Stimulated activated CD4-positive, alpha-beta T cell treated with anti-CD3 and anti-CD28 coated beads, TNF-alpha, amount 100 ng/mL, for 1 hour (primary cell): ENCODE results near the gene CACNG5.

Experiments used
- DNase-seq, 3 donors: peaks; one replicate each; pipeline ENCODE4 v3.0.0-alpha.2; 2020; ENCODE audit warnings: low read depth in 3 of 3, low spot score in 1 of 3

CACNG5 gene

DNA sequence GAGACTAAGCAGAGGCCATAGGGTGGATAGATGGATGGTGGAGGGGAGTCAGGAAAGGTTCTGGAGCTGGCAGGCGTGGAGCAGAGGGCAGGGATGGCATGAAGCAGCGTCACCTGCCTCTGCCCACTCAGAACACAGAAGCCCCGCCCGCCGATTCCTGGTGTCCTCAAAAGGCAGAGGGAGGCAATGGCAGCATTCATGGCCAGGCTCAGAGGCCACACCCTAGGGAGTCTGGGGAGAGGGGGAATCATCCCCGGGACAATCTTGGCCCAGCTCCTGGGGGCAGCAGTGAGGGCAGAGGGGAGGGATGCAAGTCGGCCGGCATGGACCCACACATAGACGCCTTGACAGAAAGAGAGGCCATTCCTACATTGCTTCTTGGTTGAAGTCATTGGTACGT lies 68.9 kb downstream of the CACNG5 start:
- DNase-seq: no peak

DNA sequence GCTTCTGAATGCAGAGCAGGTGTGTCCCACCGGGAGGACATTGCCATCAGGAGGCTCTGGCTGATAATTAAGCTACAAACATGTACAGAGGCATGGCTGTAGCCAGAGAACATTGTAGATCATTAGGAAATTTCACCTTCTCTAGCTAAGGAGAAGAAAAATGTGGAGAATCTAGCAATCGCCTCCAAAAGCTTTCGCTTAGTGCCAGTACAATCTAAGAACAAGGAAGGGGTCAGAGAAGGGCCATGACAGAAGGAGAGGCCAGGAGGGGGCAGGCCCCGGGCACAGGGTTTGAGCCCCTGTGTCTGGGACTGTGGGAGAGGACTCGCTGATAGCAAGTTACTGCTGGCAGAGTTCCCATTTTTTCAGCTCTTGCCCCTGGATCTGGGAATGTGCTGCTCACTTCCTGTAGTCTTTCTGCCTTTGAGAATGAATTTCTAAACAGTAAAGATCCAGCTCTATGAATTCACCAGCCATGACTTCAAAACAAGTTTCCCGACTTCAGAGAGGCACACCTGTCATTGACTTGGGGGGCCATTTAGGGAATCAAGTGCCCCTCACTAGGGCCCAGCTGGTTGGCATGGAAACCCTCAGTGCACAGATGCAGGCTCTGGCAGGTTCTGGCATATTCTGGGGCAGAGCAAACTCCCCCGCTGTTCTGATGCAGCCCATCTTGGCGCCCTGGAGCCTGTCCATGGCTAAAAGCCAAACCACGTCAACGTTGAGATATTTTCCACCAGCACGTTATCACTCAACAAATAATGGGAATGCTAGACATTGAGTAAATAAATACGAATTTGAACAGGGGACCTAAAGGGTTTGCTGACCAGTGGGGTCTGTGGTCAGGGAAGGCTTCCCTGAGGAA lies 70.1 kb downstream of the CACNG5 start:
- no peak for DNase-seq

DNA sequence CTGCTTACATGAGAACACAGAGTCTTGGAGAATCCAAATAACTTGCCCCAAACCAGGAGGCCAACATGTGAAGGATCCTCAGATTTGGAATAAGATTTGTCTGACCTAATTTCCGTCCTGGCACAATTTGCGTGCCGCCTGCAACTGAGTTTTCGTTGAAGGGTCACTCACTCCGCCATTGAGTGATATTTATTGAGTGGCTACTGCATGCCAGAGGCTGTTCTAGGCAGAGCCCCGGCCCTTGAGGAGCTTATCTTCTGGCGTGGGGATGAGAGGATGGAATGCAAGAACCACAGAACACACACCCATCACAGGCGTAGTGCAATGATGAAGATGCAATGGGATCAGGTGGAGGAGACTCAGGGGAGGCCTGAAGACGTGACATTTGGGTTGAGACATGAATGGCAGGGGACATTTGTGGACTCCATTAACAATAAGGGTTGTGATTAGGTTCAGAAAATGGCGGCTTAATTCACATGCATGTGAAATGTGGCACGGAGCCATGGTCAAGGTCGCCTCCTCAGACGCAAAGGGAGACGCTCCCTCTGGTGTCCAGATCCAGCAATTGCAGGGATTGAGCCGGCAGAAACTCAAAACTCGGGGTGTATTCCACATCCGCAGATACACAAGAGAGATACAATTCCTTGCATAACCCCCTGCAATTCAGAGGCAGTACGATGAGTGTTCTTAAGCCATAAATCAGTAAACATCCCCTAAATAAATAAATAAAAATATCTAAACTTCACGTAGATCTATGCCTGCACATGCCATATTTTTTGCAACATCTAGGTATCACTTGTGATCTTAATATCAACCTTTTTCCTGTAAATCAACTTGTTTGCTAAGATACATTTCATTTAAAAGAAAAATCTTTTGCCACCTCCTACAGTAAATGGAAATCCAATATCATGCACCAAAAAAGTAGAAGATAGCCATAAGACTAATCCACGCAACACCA lies 71.7 kb downstream of the CACNG5 start:
- DNase-seq: peak; percentile 13 to 45 (median 21)

DNA sequence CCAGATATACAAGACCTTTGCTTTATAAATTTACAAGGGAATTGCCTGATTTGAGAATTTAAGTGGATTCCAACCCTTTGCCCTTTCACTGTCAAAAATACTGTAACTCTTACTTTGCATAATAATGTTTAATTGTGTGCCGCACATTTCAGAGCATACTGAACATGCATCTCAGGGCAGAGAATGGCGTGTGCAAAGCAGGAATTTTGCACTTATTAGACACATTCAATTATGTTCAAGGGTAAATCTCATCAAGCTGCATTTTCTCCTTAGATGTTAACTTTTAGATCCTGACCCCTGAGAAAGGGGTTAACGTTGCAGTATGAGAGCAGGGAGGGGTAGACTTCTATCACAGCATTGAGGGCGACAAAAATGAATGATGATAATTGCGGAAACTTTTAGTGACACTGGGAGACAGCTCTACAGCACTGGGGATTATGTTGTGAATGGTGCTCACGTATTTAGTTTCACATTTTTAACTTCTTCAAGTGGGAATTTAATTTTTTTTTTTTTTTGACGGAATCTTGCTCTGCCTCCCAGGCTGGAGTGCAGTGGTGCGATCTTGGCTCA lies 75.0 kb downstream of the CACNG5 start:
- no peak for DNase-seq

DNA sequence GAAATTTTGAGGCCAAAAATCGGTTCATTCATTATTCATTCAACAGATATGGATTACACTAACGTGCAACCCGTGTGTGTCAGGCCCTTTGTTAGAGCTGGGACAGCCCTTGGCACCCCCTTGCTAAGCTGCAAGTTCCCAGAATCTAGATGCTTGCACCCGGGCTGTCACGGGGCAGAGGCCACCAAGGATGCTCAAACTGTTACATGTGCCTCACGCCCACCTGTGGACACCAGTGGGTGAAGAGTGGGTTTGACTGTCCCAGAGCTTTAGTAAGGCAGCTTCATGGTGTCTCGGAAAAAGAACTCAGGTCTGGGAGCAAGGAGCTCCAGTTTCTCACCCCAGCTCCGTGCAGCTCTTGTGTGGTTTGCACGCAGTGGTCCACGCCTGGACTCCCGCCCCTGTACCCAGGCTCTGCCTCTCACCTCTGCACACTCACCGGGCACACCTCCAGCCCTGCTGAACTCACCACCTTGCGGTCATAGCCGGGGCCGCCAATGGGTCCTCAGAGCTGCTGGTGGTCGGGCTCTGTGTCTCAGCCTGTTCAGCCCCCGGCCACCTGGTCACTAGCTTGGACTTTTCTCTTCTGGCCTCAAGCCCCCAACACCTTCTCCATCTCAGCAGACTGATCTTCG lies 75.9 kb downstream of the CACNG5 start:
- no peak for DNase-seq

DNA sequence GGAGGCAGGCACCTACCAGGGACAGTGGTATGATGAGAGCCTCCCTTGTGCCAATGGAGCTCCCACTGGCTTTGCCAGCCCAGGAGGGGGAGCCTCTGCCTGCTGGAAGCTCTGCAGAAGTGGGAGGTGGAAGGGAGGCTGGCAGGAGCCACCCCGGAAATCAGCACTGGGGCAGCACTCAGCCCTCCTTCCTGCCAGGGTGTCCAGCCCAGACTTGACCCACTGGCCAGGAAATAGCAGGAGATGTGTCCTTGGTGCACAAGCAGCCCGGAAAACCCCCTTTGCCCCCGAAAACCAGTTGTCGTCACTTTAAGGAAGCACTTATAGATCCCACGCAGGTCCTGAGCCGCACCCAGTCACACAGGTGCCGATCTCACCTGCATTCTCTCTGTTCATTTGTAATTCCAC lies 80.3 kb downstream of the CACNG5 start:
- no peak for DNase-seq

DNA sequence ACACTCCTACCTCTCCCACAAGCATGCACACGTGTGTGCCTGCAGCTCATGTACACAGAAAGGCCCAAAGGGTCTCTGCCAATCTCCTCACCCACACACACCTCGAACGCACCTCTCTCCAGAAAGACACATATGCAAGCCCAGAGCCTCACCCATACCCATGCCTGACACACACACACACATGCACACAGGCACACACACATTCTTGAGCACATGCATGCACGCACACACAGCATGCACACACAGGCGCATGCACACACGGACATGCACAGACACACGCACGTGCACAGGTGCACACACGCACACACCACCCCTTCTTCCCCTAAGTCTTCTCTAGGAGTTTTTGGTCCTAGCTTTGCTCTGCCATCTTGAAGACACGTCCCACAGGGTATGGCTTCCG lies 80.9 kb downstream of the CACNG5 start:
- no peak for DNase-seq

DNA sequence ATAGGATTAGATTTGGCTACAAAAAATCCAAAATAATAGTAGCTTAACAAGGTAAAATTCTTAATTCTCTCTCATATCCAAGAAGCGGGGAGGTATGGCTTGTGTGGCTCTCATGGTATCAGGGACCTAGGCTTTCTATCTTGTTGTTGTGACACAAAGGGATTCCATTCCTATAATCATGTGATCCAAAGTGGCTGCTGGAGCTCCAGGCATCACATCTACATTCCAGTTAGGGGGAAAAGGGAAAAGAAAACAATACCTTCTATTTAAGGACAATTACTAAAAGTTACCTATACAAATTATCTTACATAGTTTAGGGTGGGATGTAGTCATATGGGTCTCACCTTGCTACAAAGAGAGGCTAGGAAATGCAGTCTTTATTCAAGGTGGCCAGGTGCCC lies 82.0 kb downstream of the CACNG5 start:
- no peak for DNase-seq

DNA sequence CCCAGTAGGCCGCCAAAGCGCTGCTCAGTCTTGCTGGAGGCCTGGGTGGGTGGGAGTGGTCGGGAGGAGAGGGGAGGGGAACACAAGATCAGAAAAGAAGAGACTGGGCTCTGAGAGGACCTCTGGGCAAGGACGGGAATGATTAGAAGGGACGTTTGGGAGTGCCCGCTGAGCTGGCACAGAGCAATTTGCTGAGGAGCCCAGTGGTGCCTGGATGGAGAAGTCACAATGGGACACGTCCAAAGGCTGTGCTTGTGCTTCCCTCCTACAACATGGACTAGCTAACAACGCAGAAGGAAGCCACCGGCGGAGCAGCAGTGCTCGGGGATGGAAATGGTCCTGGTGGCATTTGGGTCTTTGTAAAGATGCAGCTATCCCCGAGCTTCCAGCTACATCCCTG lies 84.0 kb downstream of the CACNG5 start:
- no peak for DNase-seq

DNA sequence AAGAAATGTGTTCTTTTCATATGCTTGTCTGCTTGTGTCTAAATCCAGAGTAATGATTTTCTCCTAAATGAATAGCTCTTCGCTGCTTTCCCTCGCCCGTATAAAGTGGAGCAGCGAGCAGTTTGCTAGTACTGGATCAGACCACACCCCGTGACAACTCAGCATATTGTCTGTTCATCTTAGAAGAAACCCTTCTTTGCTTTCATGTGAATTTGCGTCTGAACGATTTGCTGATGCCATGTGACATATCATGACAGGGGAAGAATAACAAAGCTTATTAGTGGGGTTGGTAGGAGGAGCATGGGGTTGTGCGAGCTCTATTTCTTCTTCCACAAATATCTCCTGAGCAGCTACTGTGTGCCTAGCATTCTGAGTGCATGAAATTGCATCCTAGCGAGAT lies 85.5 kb downstream of the CACNG5 start:
- DNase-seq: no peak

DNA sequence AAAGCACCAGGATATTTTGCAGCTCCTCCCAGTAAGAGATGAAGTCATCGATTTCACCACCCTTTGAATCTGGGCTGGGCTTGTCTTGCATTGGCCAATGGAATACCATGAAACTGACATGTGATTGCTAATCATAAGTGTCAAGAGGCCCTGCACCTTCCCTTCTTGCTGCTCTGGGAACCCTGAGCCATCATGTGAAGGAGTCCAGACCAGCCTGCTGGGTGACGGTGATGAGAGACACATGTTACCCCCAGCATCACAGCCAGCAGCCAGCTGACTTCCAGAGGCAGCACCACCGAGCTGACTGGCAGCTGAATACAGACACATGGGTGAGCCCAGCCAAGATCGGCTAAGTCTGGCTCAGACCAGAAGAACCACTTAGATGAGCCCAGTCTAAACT lies 86.0 kb downstream of the CACNG5 start:
- DNase-seq: no peak

DNA sequence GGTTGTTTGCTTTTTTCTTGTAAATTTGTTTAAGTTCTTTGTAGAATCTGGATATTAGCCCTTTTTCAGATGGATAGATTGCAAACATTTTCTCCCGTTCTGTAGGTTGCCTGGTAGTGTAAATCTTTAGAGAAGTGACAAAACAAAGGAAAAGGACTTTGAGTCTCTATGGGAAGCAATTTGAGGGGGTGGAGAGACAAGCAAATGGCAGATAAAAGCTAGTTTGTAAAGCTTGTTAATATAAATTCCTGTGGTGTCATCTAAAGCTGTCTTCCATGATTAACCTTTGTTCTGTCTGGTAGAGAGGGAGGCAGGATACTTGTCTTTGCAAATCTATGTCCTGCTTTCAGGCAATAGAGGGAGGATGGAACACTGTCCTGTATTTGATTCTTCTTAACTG lies 89.0 kb downstream of the CACNG5 start:
- no peak for DNase-seq

DNA sequence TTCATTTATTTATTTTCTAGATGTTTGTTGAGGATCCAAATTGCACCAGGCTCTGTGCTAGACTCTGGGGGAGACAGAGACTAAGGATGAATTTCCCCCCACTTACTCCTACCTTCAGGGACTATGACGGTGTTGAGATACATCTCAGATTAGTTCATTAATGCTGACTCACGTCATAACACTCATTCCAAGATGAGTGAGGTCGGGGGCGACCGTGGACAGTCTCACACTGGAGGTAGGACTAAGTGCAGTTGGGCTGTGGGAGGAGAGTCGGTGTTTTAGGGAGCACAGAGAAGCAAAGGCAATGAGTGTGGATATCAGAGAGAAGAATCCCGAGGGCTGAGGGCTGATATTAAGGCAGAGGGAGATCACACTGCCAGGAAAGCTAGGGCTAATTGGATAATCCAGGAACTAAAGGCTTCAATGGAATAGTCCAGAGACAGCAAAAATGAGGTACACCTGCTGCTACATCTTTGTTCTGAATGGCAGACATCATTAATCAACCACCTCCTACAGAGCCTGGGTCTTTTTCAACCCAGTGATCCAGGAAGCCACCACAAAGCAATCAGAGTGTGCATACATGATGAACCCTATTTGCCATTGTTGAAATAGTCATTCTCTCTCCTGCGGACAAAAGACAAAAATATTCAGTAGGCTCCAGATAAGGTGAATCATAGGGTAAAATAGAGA lies 91.0 kb downstream of the CACNG5 start:
- DNase-seq: no peak

DNA sequence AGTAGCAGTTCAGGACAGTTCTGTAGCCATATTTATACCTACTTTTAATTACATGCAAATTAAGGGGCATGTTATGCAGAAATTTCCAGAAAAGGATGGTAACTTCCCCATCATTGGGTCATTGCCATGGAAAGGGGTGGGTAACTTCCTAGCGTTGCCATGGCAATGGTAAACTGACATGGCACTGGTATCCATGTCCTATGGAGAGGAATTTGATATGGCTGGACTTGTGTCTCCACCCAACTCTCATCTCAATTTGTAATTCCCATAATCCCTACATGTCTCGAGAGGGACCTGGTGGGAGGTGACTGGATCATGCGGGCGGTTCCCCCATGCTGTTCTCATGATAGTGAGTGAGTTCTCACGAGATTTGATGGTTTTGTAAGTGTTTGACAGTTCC lies 94.0 kb downstream of the CACNG5 start:
- DNase-seq: no peak

DNA sequence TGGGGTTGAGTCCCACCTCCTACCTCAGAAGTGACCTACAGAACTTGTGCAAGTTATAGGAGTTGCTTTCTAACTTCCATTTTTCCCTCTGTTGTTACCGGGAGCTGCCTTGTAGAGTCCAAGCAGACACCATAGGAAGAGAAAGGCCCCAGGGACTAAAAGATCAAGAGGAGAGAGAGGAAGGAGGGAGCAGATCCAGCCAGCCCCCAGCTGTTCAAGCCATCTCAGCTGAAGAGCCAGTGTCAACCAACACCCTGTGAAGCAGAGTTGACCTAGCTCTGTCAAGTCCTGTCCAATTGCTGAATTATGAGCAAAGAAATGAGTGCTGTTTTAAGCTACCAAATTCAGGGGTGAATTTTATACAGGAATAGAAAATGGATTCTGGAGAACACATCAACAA lies 94.7 kb downstream of the CACNG5 start:
- DNase-seq: no peak

DNA sequence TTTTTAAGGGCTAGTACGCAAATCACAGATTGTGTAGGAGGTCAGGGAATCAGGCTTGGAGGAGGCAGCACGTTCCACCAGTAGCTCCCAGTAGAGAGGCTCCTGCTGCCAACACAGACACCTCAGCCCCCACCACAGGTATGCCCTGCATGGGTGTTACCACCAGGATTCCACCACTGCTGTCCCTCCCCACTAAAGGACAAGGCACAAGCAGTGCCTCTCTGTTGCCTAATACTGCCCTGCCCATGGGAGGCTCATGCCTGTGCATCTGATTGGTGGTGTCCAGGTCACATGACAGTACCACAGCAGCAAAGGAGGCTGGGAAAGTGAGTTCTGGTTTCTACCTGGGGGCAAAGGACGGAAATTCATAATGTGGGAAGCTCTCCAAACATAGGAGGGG lies 96.0 kb downstream of the CACNG5 start:
- no peak for DNase-seq

DNA sequence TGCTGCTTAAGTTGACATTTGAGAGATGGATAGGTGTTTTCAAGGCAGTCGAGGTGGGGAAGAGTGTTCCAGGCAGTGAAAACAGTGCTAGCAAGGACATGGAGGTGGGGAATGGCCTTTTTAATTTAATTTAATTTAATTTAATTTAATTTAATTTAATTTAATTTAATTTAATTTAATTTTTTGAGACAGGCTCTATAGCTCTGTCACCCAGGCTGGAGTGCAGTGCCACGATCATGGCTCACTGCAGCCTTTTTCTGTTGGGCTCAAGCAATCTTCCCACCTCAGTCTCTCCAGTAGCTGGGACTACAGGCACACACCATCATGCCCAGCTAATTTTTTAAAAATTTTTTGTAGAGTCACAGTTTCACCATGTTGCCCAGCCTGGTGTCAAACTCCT lies 97.4 kb downstream of the CACNG5 start:
- no peak for DNase-seq

DNA sequence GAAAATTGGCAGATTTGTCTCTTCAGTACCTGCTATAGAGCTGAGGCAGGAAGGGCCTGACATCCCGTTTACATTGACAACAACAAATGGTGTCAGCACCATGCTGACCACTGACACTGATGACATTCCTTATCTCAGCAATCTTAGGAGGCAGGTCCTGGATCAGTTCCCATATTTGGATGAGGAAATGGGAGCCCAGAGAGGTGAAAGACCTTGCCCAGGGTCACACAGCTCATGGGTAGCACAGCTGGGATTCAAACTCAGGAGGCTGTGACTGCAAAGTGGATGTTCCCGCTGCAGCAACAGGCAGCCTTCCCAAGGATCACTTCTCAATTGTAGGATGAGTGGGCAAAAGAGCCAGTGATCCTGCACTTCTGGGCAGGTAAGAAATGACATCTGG lies 99.1 kb downstream of the CACNG5 start:
- no peak for DNase-seq
